ENCODE data around the gene SCN4A.

- TF ChIP-seq EZH2phosphoT487 (IDR thresholded peaks at IDR 0.05; ENCODE audit: borderline replicate concordance, low read length) = no peak
- TF ChIP-seq, protein P1, sequence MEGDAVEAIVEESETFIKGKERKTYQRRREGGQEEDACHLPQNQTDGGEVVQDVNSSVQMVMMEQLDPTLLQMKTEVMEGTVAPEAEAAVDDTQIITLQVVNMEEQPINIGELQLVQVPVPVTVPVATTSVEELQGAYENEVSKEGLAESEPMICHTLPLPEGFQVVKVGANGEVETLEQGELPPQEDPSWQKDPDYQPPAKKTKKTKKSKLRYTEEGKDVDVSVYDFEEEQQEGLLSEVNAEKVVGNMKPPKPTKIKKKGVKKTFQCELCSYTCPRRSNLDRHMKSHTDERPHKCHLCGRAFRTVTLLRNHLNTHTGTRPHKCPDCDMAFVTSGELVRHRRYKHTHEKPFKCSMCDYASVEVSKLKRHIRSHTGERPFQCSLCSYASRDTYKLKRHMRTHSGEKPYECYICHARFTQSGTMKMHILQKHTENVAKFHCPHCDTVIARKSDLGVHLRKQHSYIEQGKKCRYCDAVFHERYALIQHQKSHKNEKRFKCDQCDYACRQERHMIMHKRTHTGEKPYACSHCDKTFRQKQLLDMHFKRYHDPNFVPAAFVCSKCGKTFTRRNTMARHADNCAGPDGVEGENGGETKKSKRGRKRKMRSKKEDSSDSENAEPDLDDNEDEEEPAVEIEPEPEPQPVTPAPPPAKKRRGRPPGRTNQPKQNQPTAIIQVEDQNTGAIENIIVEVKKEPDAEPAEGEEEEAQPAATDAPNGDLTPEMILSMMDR (conservative IDR thresholded peaks at IDR 0.05; ENCODE audit: low read depth, low read length) = no peak
- no peak for TF ChIP-seq EZH2 (IDR thresholded peaks at IDR 0.05; ENCODE audit: low read length, unreplicated experiment)
These were observed 24.9 kb downstream of the SCN4A start for GRCh38 chr17:63947711-63948330.

Measured in PC-3 (cell line).